ENCODE data around the gene MAN1C1.
A peak's percentile ranks its signal among the peaks of the same experiment; 100 is the strongest.
"Not testable (repeated sequence)": the region's sequence is repeated elsewhere in the genome, so short reads cannot be mapped to it uniquely, and the experiment has no call there.

MAN1C1 gene

DNA sequence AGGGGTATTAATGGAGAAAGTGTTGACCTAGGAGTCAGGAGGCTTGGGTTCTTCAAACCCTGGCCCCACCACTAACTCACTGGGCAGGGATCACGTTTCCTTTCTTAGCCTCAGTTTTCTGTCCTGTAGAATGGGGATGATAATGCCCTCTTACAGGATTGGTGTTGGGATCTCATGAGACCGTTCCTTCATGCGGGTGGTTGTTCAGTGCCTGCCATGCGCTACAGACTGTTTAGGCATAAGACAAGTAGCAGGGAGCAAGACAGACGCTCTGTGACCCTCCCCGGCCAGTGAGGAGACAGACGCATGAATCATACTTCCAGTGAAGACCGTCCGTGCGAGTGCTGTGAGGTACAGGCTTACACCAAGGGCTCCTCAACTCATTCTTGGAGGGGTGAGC lies 81.7 kb downstream of the MAN1C1 start:
- ATAC-seq (replicated peaks; ENCODE audit: extremely low read depth, poor library complexity, severe bottlenecking) (no peak), DNase-seq (ENCODE audit: low spot score in 2 of 2) (no peak)
- Mint-ChIP-seq H3K27me3 (no peaks in the 10 kb centered on the region), H3K4me1 (peaks cover 23% of the 10 kb centered on the region), H3K9me3 (no peaks in the 10 kb centered on the region), H3K4me3 (no peak overlapping the region), H3K36me3 (ENCODE audit: insufficient read depth) (peaks cover 1% of the 10 kb centered on the region), H3K27ac (ENCODE audit: low read depth) (no peak overlapping the region)

DNA sequence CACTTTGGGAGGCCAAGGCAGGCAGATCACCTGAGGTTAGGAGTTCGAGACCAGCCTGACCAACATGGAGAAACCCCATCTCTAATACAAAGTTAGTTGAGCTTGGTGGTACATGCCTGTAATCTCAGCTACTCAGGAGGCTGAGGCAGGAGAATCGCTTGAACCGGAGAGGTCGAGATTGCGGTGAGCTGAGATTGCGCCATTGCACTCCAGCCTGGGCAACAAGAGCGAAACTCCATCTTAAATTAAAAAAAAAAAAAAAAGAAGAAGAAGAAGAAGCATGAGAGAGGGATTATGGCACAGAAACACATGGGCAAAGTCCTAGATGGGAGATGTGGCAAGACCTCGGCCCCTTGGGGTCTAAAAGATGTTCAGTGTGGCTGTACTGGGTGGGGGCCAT lies 82.5 kb downstream of the MAN1C1 start:
- not testable (repeated sequence) for DNase-seq (ENCODE audit: low spot score in 2 of 2); ATAC-seq (replicated peaks; ENCODE audit: extremely low read depth, poor library complexity, severe bottlenecking); H3K4me3 Mint-ChIP-seq; H3K9me3 Mint-ChIP-seq; H3K27me3 Mint-ChIP-seq; H3K36me3 Mint-ChIP-seq (ENCODE audit: insufficient read depth); H3K27ac Mint-ChIP-seq (ENCODE audit: low read depth)
- H3K4me1 Mint-ChIP-seq, result peaks cover 27% of the 10 kb centered on the region

DNA sequence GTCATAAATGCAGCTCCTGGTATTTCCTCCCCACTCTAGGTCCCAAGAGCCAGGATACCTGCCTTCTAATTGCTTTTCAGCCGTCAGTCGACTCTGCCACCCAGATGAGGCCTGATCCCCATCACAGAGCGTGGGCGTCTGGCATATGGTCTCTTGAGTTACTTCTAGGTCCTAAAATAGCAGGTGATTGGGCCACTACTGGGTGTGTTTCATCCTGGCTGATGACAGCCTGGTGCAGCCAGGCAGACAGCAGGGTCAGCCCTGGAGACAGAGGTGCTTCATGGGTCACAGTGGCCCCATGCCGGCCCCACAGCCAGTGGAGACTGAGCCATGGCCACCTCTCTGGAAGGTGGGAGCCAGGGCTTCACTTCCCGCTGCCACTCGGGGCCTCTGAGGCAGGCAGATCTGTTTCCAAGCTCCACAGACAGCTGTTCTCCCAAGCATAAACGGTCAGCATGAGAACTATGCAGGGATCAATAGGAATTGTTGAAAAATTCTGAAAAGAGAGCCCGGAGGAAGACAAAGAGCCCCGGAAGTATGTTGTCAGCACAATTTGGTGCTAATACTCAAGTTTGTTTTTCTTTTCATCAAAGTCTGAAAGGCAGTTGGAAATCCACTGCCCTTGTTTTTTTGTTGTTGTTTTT lies 83.0 kb downstream of the MAN1C1 start:
- Mint-ChIP-seq H3K4me1 (peaks cover 33% of the 10 kb centered on the region), H3K9me3 (no peaks in the 10 kb centered on the region), H3K27me3 (no peaks in the 10 kb centered on the region)

GRCh38 chr1:25700144-25700523 lies 83.5 kb downstream of the MAN1C1 start:
- no peaks in the 10 kb centered on the region for H3K27me3 Mint-ChIP-seq
- H3K4me1 Mint-ChIP-seq, result peaks cover 38% of the 10 kb centered on the region
- no peaks in the 10 kb centered on the region for H3K9me3 Mint-ChIP-seq
- H3K36me3 Mint-ChIP-seq (ENCODE audit: insufficient read depth), result peaks cover 1% of the 10 kb centered on the region
- no peak overlapping the region for H3K4me3 Mint-ChIP-seq
- no peak for ATAC-seq (replicated peaks; ENCODE audit: extremely low read depth, poor library complexity, severe bottlenecking)
- no peak for DNase-seq (ENCODE audit: low spot score in 2 of 2)
- no peak overlapping the region for H3K27ac Mint-ChIP-seq (ENCODE audit: low read depth)

More for the DNA sequence above, 83.0 kb downstream of the MAN1C1 start:
- Mint-ChIP-seq H3K36me3 (ENCODE audit: insufficient read depth) (peaks cover 1% of the 10 kb centered on the region), H3K4me3 (no peak overlapping the region), H3K27ac (ENCODE audit: low read depth) (no peak overlapping the region)
- DNase-seq (ENCODE audit: low spot score in 2 of 2) (no peak), ATAC-seq (replicated peaks; ENCODE audit: extremely low read depth, poor library complexity, severe bottlenecking) (no peak)

GRCh38 chr1:25700626-25701025 lies 84.0 kb downstream of the MAN1C1 start:
- H3K4me1 Mint-ChIP-seq, result peaks cover 39% of the 10 kb centered on the region
- H3K36me3 Mint-ChIP-seq (ENCODE audit: insufficient read depth), result peaks cover 1% of the 10 kb centered on the region
- H3K4me3 Mint-ChIP-seq, result no peak overlapping the region
- no peaks in the 10 kb centered on the region for H3K27me3 Mint-ChIP-seq
- no peak for DNase-seq (ENCODE audit: low spot score in 2 of 2)
- H3K27ac Mint-ChIP-seq (ENCODE audit: low read depth), result no peak overlapping the region
- no peaks in the 10 kb centered on the region for H3K9me3 Mint-ChIP-seq
- ATAC-seq (replicated peaks; ENCODE audit: extremely low read depth, poor library complexity, severe bottlenecking), result no peak

DNA sequence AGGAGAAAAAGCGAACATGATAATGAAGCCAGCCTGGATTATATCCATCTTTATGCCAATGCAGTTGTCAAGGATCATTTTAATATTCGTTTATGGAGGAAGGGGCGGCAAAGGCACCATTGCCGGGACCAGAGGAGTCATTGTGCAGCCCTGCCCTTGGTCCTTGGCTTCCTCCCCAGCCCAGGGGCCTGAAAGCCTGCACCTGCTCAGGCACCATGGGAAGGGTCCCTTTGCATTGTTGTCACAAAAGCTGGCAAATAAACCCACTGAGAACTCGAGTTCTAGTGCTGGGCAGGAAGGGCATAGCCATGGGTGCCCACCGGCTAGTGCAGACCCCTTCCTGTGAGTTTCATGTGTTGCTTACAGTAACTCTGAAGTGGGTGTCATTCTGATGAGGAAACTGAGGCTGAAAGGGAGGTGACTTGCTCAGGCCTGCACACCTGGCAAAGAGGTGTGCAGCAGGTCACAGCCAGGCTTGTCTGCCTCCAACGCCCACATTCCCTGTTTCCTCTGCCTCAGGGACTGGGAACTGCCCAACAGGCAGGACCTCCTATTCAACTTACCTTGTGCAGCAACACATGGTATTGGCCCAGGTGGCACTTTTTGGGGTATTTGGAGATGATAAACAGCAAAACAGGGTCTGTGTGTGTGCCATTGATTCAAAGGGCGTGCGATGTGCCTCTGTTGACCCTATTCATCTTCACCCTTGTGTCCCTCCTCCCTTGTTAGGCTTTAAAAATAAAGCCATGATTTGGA lies 84.6 kb downstream of the MAN1C1 start:
- Mint-ChIP-seq H3K36me3 (ENCODE audit: insufficient read depth) (peaks cover 1% of the 10 kb centered on the region), H3K9me3 (no peaks in the 10 kb centered on the region), H3K4me1 (peaks cover 34% of the 10 kb centered on the region), H3K27me3 (no peaks in the 10 kb centered on the region), H3K4me3 (no peak overlapping the region), H3K27ac (ENCODE audit: low read depth) (no peak overlapping the region)
- ATAC-seq (replicated peaks; ENCODE audit: extremely low read depth, poor library complexity, severe bottlenecking) (no peak), DNase-seq (ENCODE audit: low spot score in 2 of 2) (no peak)

DNA sequence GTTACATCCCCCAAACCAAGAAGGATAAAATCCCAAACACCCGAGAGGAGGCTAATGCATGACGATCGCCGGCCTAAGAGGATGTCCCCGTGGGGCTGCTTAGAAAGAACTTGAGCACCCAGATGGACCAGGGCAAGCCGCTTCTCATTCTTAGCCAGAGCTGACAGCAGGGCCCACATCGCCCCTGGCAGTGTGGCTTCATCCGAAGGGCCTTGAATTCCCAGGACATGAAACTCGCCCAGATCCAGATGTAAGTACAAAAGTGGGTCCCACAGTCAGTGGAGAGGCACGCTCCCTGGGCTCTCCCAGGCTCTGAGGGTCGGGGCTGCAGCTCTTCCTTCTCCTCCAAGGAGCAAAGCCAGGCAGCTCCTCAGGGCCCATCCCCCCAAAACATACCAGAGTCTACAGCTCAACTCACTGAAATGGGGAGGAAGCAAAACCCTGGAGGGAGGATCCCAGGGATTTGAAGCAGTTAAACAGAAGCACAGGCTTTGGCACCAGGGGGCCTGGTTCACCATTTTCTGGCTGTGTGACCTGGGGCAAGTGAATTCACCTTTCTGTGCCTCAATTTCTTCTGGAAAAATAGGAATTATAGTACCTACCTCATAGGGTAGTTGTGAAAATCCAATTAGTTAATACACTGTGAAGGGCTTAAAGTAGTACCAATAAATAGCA lies 85.6 kb downstream of the MAN1C1 start:
- Mint-ChIP-seq H3K4me1 (peaks cover 27% of the 10 kb centered on the region), H3K27ac (ENCODE audit: low read depth) (no peak overlapping the region)
- no peak for ATAC-seq (replicated peaks; ENCODE audit: extremely low read depth, poor library complexity, severe bottlenecking)

DNA sequence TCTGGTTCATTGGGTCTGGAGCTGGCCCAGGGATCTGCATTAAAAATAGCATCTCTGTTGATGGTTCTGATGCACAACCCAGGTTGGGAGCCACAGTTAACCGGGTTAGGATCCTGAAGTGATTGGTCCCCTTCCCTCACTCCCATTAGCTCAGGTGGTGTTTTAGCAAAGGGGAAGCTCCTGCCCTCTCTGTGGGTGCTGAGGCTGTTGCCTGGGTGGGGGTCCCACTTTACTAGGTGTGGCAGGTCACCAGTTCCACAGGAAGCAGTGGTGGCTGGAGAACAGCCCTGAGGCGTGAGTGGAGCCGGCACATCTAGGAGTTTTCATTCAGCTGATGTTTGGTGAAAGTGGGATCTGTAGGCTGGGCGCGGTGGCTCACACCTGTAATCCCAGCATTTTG lies 86.5 kb downstream of the MAN1C1 start:
- no peaks in the 10 kb centered on the region for H3K27me3 Mint-ChIP-seq
- H3K36me3 Mint-ChIP-seq (ENCODE audit: insufficient read depth), result peaks cover 1% of the 10 kb centered on the region
- peaks cover 26% of the 10 kb centered on the region for H3K4me1 Mint-ChIP-seq
- ATAC-seq (replicated peaks; ENCODE audit: extremely low read depth, poor library complexity, severe bottlenecking), result no peak
- H3K9me3 Mint-ChIP-seq, result no peaks in the 10 kb centered on the region
- no peak for DNase-seq (ENCODE audit: low spot score in 2 of 2)
- no peak overlapping the region for H3K27ac Mint-ChIP-seq (ENCODE audit: low read depth)
- H3K4me3 Mint-ChIP-seq, result no peak overlapping the region

More for the DNA sequence above, 85.6 kb downstream of the MAN1C1 start:
- H3K9me3 Mint-ChIP-seq, result no peaks in the 10 kb centered on the region
- no peak overlapping the region for H3K4me3 Mint-ChIP-seq
- H3K27me3 Mint-ChIP-seq, result no peaks in the 10 kb centered on the region
- H3K36me3 Mint-ChIP-seq (ENCODE audit: insufficient read depth), result peaks cover 1% of the 10 kb centered on the region
- DNase-seq (ENCODE audit: low spot score in 2 of 2), result no peak

DNA sequence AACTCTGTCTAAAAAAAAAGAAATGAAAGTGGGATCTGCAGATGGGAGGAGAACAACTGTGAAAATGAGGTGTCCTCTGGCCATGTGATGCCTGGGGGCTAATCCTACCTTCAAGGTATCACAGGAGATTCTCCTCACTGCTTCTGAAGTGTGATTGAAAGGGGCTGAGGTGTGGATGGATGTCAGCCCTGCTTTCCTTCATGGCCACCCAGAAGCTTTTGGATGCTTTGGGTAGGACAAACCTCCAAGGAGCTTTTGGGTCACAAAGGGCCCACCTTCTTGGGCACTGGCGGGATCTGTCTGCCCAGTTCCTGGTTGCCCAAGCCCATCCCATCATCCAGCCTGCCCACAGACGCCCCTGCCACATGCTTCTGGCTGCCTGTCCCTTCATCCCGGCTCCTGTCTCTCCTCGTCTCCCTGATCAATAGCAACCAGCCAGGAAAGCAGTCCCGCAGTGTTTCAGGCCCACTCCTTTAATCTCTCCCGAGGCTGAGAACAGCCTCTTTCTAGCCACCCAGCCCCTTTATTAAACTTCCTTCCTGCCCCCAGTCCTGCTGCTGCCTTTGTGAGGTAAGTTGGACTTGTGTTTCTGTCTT lies 87.2 kb downstream of the MAN1C1 start:
- ATAC-seq (replicated peaks; ENCODE audit: extremely low read depth, poor library complexity, severe bottlenecking), result no peak
- Mint-ChIP-seq H3K27ac (ENCODE audit: low read depth) (no peak overlapping the region), H3K36me3 (ENCODE audit: insufficient read depth) (no peaks in the 10 kb centered on the region), H3K4me1 (peaks cover 22% of the 10 kb centered on the region), H3K9me3 (no peaks in the 10 kb centered on the region), H3K4me3 (no peak overlapping the region), H3K27me3 (no peaks in the 10 kb centered on the region)
- DNase-seq (ENCODE audit: low spot score in 2 of 2), result no peak

DNA sequence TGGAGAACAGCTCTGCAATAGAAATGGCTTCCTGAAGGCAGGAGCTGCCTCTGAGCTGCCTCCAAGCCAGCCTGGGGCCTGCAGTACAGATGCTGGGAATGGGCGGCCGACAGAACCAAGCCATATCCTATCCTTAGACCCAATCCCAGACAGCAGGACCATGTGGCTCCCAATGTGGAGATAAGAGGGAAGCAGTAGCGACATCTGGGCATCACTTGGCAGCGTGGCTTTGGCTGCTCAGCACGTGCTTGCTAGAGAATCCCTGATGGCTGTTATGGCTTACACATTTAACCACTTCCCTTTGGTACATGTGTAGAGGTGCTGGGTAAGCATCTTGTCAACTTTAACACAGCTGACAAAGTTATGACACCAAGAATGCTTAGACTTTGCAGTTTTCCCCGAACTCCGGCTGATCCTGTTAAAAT lies 87.7 kb downstream of the MAN1C1 start:
- peaks cover 22% of the 10 kb centered on the region for H3K4me1 Mint-ChIP-seq
- no peaks in the 10 kb centered on the region for H3K9me3 Mint-ChIP-seq
- no peaks in the 10 kb centered on the region for H3K36me3 Mint-ChIP-seq (ENCODE audit: insufficient read depth)
- no peak overlapping the region for H3K27ac Mint-ChIP-seq (ENCODE audit: low read depth)
- ATAC-seq (replicated peaks; ENCODE audit: extremely low read depth, poor library complexity, severe bottlenecking) (peak; percentile 100), DNase-seq (ENCODE audit: low spot score in 2 of 2) (peak in 1 of 2 donors; percentile 22)
- H3K27me3 Mint-ChIP-seq, result no peaks in the 10 kb centered on the region
- H3K4me3 Mint-ChIP-seq, result peak overlapping the region; percentile 7

DNA sequence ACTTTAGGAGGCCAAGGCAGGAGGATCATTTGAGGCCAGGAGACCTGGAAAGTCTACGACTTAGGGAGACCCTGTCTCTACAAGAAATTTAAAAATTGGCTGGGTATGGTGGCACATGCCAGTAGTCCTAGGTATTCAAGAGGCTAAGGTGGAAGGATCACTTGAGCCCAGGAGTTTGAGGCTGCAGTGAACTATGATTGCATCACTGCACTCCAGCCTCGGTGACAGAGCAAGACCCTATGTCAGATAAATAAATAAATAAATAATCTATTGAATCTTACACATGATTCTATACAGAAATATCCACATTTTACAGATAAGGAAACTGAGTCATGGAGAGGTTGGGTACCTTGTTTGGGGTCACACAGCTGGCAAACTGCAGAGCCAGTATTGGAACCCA lies 89.1 kb downstream of the MAN1C1 start:
- ATAC-seq (replicated peaks; ENCODE audit: extremely low read depth, poor library complexity, severe bottlenecking), result no peak
- H3K36me3 Mint-ChIP-seq (ENCODE audit: insufficient read depth), result no peaks in the 10 kb centered on the region
- no peak overlapping the region for H3K27ac Mint-ChIP-seq (ENCODE audit: low read depth)
- H3K27me3 Mint-ChIP-seq, result no peaks in the 10 kb centered on the region
- peaks cover 23% of the 10 kb centered on the region for H3K4me1 Mint-ChIP-seq
- no peak for DNase-seq (ENCODE audit: low spot score in 2 of 2)
- H3K4me3 Mint-ChIP-seq, result no peak overlapping the region
- H3K9me3 Mint-ChIP-seq, result no peaks in the 10 kb centered on the region

- H3K27ac Mint-ChIP-seq (ENCODE audit: low read depth), result no peak overlapping the region
- no peaks in the 10 kb centered on the region for H3K9me3 Mint-ChIP-seq
- H3K27me3 Mint-ChIP-seq, result no peaks in the 10 kb centered on the region
- DNase-seq (ENCODE audit: low spot score in 2 of 2) (no peak), ATAC-seq (replicated peaks; ENCODE audit: extremely low read depth, poor library complexity, severe bottlenecking) (no peak)
- peaks cover 30% of the 10 kb centered on the region for H3K4me1 Mint-ChIP-seq
- no peak overlapping the region for H3K4me3 Mint-ChIP-seq
- H3K36me3 Mint-ChIP-seq (ENCODE audit: insufficient read depth), result no peaks in the 10 kb centered on the region
These were observed 89.8 kb downstream of the MAN1C1 start for GRCh38 chr1:25706146-25707089.

Data from central memory CD8-positive, alpha-beta T cell (primary cell).